ENCODE results near the gene COX7A2. TPM values are rescaled to one million over a fixed set of nuclear protein-coding genes. Genes with fewer than 3 reads are reported as not detected.

COX7A2 gene
- total and polyA plus RNA-seq, 2 donors (not counting 1 experiment from before 2014, with no cell fraction given) = 83.8 to 160 TPM

GRCh38 chr6:75261299-75261698, 17.7 kb upstream of the COX7A2 start:
- WGBS (ENCODE audit: insufficient coverage) = no CpG with 5 or more reads among the region's 1 CpG
- H3K27ac ChIP-seq (ENCODE audit: low read length in 2 of 2) = no peak overlapping the region
- no peak overlapping the region for H2AFZ ChIP-seq (ENCODE audit: insufficient read depth, low read depth, low read length, poor library complexity, severe bottlenecking)
- H3K9ac ChIP-seq (ENCODE audit: low read length) = no peak overlapping the region
- H3K27ac Mint-ChIP-seq = no peak overlapping the region
- H3K36me3 ChIP-seq (replicated peaks in 1 of 2; ENCODE audit: control extremely low read depth in 1 of 2, control insufficient read depth in 1 of 2, extremely low read depth in 1 of 2, insufficient read depth in 2 of 2, low read length in 1 of 2) = peaks cover 13 to 62% of the 10 kb centered on the region in 2 experiments
- intact Hi-C loops (cut with micrococcal nuclease) = no loop called here
- ATAC-seq (ENCODE audit: low read depth) = no peak
- no peak overlapping the region for H3K4me3 ChIP-seq (ENCODE audit: control extremely low read depth in 1 of 5, extremely low read depth in 1 of 5, insufficient read depth in 1 of 5, low read depth in 2 of 5, low read length in 4 of 5)
- H3K79me2 ChIP-seq (ENCODE audit: control insufficient read depth, insufficient read depth, low read length) = peaks cover 15% of the 10 kb centered on the region
- H3K27me3 ChIP-seq (replicated peaks in 1 of 4; ENCODE audit: control extremely low read depth in 1 of 4, control insufficient read depth in 3 of 4, insufficient read depth in 4 of 4, low read length in 3 of 4) = no peaks in the 10 kb centered on the region
- POLR2A ChIA-PET = no interaction called here
- no peak overlapping the region for H3K4me3 Mint-ChIP-seq
- CTCF ChIA-PET = interaction anchor here (1.6 kb wide), 1 partner anchor 11 kb away, joined by 4 read pairs; no protein-coding TSS in a partner anchor
- H3K4me1 Mint-ChIP-seq = no peaks in the 10 kb centered on the region
- no peak for DNase-seq
- H3K9me3 Mint-ChIP-seq (ENCODE audit: insufficient read depth) = no peaks in the 10 kb centered on the region
- no peaks in the 10 kb centered on the region for H3K9me3 ChIP-seq (ENCODE audit: control extremely low read depth in 1 of 3, control insufficient read depth in 2 of 3, insufficient read depth in 1 of 3, low read length in 2 of 3)
- H3K27me3 Mint-ChIP-seq = no peaks in the 10 kb centered on the region
- H3K4me2 ChIP-seq (replicated peaks; ENCODE audit: low read depth, low read length, poor library complexity, severe bottlenecking) = no peak overlapping the region
- peaks cover 27% of the 10 kb centered on the region for H4K20me1 ChIP-seq (ENCODE audit: control insufficient read depth, insufficient read depth, low read length, poor library complexity, severe bottlenecking)
- no peak for TF ChIP-seq CTCF (IDR thresholded peaks at IDR 0.05)
- TF ChIP-seq EZH2 (IDR thresholded peaks at IDR 0.05; ENCODE audit: borderline replicate concordance, insufficient read depth, low read depth, low read length, poor library complexity, severe bottlenecking) = no peak
- no peaks in the 10 kb centered on the region for H3K4me1 ChIP-seq (ENCODE audit: control insufficient read depth in 2 of 2, insufficient read depth in 2 of 2, low read length in 2 of 2)

DNA sequence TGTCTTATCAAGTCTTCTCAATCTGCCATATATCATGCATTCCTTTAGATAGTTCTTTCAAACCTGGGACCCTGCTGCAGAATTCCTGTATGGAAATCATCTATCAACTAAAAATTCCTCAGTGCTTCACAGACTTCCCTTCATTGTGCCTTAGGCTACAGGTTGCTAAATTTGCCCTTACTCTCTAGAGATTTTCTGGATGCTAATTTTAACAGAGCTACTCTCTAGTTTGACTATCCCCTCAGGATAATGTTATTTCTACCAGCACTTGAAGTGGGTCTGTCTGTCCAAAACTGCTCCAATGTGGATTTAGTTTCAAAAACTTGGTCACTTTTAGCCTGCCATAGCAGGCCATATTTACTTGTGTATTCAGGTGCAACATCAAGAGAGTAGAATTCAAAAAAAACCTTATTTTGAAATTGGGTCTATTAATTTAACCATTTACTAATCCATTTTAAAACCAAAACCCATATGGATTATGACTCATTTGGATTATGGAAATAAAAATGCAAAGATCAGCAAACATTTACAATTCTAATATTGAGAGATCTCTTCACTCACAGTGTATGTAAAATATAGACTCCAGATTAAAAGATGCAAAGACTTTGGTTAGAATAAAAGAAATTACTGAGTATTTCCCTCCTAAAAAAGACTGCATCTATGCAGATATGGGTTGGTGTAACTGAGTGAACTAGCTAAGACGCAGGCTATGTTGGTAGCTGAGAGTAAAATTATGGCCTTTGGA, 13.9 kb upstream of the COX7A2 start:
- WGBS (ENCODE audit: insufficient coverage) = no CpG with 5 or more reads among the region's 1 CpG
- Mint-ChIP-seq H3K4me1 (no peaks in the 10 kb centered on the region), H3K9me3 (ENCODE audit: insufficient read depth) (no peaks in the 10 kb centered on the region), H3K27ac (no peak overlapping the region), H3K27me3 (no peaks in the 10 kb centered on the region), H3K4me3 (no peak overlapping the region)
- no peak overlapping the region for H3K4me2 ChIP-seq (replicated peaks; ENCODE audit: low read depth, low read length, poor library complexity, severe bottlenecking)
- no peak for ATAC-seq (ENCODE audit: low read depth)
- H3K4me1 ChIP-seq (ENCODE audit: control insufficient read depth in 2 of 2, insufficient read depth in 2 of 2, low read length in 2 of 2) = no peaks in the 10 kb centered on the region
- no peak for TF ChIP-seq EZH2 (IDR thresholded peaks at IDR 0.05; ENCODE audit: borderline replicate concordance, insufficient read depth, low read depth, low read length, poor library complexity, severe bottlenecking)
- no peak for TF ChIP-seq CTCF (IDR thresholded peaks at IDR 0.05)
- intact Hi-C loops (cut with micrococcal nuclease) = no loop called here
- DNase-seq = no peak
- no peaks in the 10 kb centered on the region for H3K9me3 ChIP-seq (ENCODE audit: control extremely low read depth in 1 of 3, control insufficient read depth in 2 of 3, insufficient read depth in 1 of 3, low read length in 2 of 3)
- H4K20me1 ChIP-seq (ENCODE audit: control insufficient read depth, insufficient read depth, low read length, poor library complexity, severe bottlenecking) = peaks cover 9% of the 10 kb centered on the region
- H3K9ac ChIP-seq (ENCODE audit: low read length) = no peak overlapping the region
- no peak overlapping the region for H3K27ac ChIP-seq (ENCODE audit: low read length in 2 of 2)
- H3K27me3 ChIP-seq (replicated peaks in 1 of 4; ENCODE audit: control extremely low read depth in 1 of 4, control insufficient read depth in 3 of 4, insufficient read depth in 4 of 4, low read length in 3 of 4) = no peaks in the 10 kb centered on the region
- peaks cover 10 to 44% of the 10 kb centered on the region in 2 experiments for H3K36me3 ChIP-seq (replicated peaks in 1 of 2; ENCODE audit: control extremely low read depth in 1 of 2, control insufficient read depth in 1 of 2, extremely low read depth in 1 of 2, insufficient read depth in 2 of 2, low read length in 1 of 2)
- H2AFZ ChIP-seq (ENCODE audit: insufficient read depth, low read depth, low read length, poor library complexity, severe bottlenecking) = no peak overlapping the region
- POLR2A ChIA-PET = no interaction called here
- no peak overlapping the region for H3K4me3 ChIP-seq (ENCODE audit: control extremely low read depth in 1 of 5, extremely low read depth in 1 of 5, insufficient read depth in 1 of 5, low read depth in 2 of 5, low read length in 4 of 5)
- CTCF ChIA-PET = interaction anchor here (0.8 kb wide), 1 partner anchor 14 kb away, joined by 3 read pairs; the partner anchor contains the start of gene COX7A2
- peaks cover 5% of the 10 kb centered on the region for H3K79me2 ChIP-seq (ENCODE audit: control insufficient read depth, insufficient read depth, low read length)

Data from B cell (primary cell).